Keratinocyte (primary cell): ENCODE results near the gene PADI6. TPM values are rescaled to one million over a fixed set of nuclear protein-coding genes. Genes with fewer than 3 reads are reported as not detected.

Source experiments
- DNase-seq: peaks from one replicate; pipeline ENCODE4 v3.0.0-alpha.2; 2011; ENCODE audit warnings: low read depth, missing footprints, low spot score
- FAIRE-seq: peaks from 2 replicates; lab custom pipeline; 2011; peaks lifted over from hg19 to GRCh38; lab: Jason Lieb, UNC
- H2AFZ ChIP-seq: 2 replicates; pipeline ENCODE4 v1.6.0; 2012; ENCODE audit warnings: low read length, control low read depth, inconsistent platforms; ENCODE audit not compliant: control insufficient read depth
- H3K27ac ChIP-seq: 2 replicates; pipeline ENCODE4 v1.5.1; 2011; ENCODE audit warnings: low read length; ENCODE audit not compliant: control insufficient read depth, insufficient read depth
- H3K27me3 ChIP-seq: 3 replicates; pipeline ENCODE4 v1.6.0; 2011; ENCODE audit warnings: low read length; ENCODE audit not compliant: control insufficient read depth, insufficient read depth; ENCODE audit errors: extremely low read depth
- H3K36me3 ChIP-seq, 2 experiments: 2 replicates in 1 of 2; 3 replicates in 1 of 2; pipeline ENCODE4 v1.5.1; 2011; ENCODE audit warnings: low read length in 2 of 2, mild to moderate bottlenecking in 1 of 2; ENCODE audit not compliant: control insufficient read depth in 2 of 2, insufficient read depth in 2 of 2; ENCODE audit errors: extremely low read depth in 1 of 2
- H3K4me1 ChIP-seq: 3 replicates; pipeline ENCODE4 v1.5.1; 2011; ENCODE audit warnings: low read length; ENCODE audit not compliant: control insufficient read depth, insufficient read depth; ENCODE audit errors: extremely low read depth
- H3K4me2 ChIP-seq: 3 replicates; pipeline ENCODE4 v1.6.0; 2011; ENCODE audit warnings: low read depth, low read length; ENCODE audit not compliant: control insufficient read depth, insufficient read depth; ENCODE audit errors: extremely low read depth
- H3K4me3 ChIP-seq, 3 experiments: fragments of 200-600 bp in 1 of 3; sonication (generic) in 1 of 3; 2 replicates in 2 of 3; 3 replicates in 1 of 3; pipeline ENCODE4 v1.5.1; 2011 to 2016; ENCODE audit warnings: low read length in 3 of 3, mild to moderate bottlenecking in 3 of 3, control low read depth in 2 of 3, inconsistent platforms in 1 of 3, low read depth in 1 of 3, mixed read lengths in 1 of 3, mixed run types in 1 of 3, moderate library complexity in 1 of 3; ENCODE audit not compliant: control insufficient read depth in 2 of 3, insufficient read depth in 2 of 3; ENCODE audit errors: extremely low read depth in 1 of 3
- H3K79me2 ChIP-seq: 2 replicates; pipeline ENCODE4 v1.6.0; 2012; ENCODE audit warnings: low read length; ENCODE audit not compliant: control insufficient read depth, insufficient read depth
- H3K9ac ChIP-seq: 3 replicates; pipeline ENCODE4 v1.6.0; 2011; ENCODE audit warnings: low read length; ENCODE audit not compliant: control insufficient read depth, insufficient read depth; ENCODE audit errors: extremely low read depth
- H3K9me1 ChIP-seq: 3 replicates; pipeline ENCODE4 v1.6.0; 2011; ENCODE audit warnings: low read length; ENCODE audit not compliant: control insufficient read depth, insufficient read depth; ENCODE audit errors: extremely low read depth
- H3K9me3 ChIP-seq: 2 replicates; pipeline ENCODE4 v1.5.1; 2012; ENCODE audit warnings: low read depth, low read length; ENCODE audit not compliant: control insufficient read depth
- H4K20me1 ChIP-seq: 3 replicates; pipeline ENCODE4 v1.6.0; 2011; ENCODE audit warnings: low read length; ENCODE audit not compliant: control insufficient read depth, insufficient read depth; ENCODE audit errors: extremely low read depth
- EZH2 ChIP-seq: IDR thresholded peaks from one replicate; pipeline ENCODE4 v1.6.1; 2012; ENCODE audit warnings: inconsistent platforms, mild to moderate bottlenecking, low read length, moderate library complexity
- dilution Hi-C: fragments of 300-500 bp; cut with MboI; formaldehyde crosslinking; loops from one replicate; pipeline ENCODE4 v1.7.0; 2020; ENCODE audit warnings: low sequenced_read_pairs; ENCODE audit not compliant: extremely low pct_ligation_motif_present
- polyA plus RNA-seq, 5 experiments: library from polyadenylated mRNA; depleted of rRNA in 3 of 5; stranded (reverse) in 3 of 5; stranded (forward) in 1 of 5; unstranded in 1 of 5; fragments of >200 nt; gene quantifications; 1 replicate in 1 of 5; 2 replicates in 3 of 5; 3 replicates in 1 of 5; pipeline versions ENCODE4 v1.2.1 to v1.2.3, GENCODE V29; 2011 to 2012; ENCODE audit warnings: missing spikeins in 2 of 5, low read depth in 1 of 5, low replicate concordance in 1 of 5
- TF ChIP-seq, protein P1 (sequence below), 3 experiments: IDR thresholded peaks in 1 of 3; conservative IDR thresholded peaks in 1 of 3; optimal IDR thresholded peaks in 1 of 3; 2 replicates in 2 of 3; 3 replicates in 1 of 3; pipeline versions ENCODE3 to v1.5.1; 2011; ENCODE audit warnings: low read length in 3 of 3, mild to moderate bottlenecking in 3 of 3, moderate library complexity in 2 of 3, control low read depth in 1 of 3, inconsistent platforms in 1 of 3; ENCODE audit not compliant: insufficient read depth in 2 of 3; ENCODE audit errors: extremely low read depth in 1 of 3

PADI6 gene
- polyA plus RNA-seq, 1 donor (not counting 4 experiments of a cell fraction or from before 2014, with no cell fraction given), result not detected

GRCh38 chr1:17375651-17376050 lies 3.7 kb downstream of the PADI6 start:
- dilution Hi-C loops, result no loop called here
- Histone ChIP-seq H3K9me1 (no peaks in the 10 kb centered on the region), H3K79me2 (no peaks in the 10 kb centered on the region), H3K36me3 (no peaks in the 10 kb centered on the region), H3K27me3 (no peaks in the 10 kb centered on the region), H3K27ac (no peak overlapping the region), H3K4me2 (no peak overlapping the region), H3K4me1 (peaks cover 6% of the 10 kb centered on the region), H3K4me3 (no peak overlapping the region), H3K9me3 (no peaks in the 10 kb centered on the region), H3K9ac (no peak overlapping the region), H4K20me1 (no peaks in the 10 kb centered on the region), H2AFZ (no peak overlapping the region)
- FAIRE-seq, result no peak
- DNase-seq, result no peak
- TF ChIP-seq, protein P1, sequence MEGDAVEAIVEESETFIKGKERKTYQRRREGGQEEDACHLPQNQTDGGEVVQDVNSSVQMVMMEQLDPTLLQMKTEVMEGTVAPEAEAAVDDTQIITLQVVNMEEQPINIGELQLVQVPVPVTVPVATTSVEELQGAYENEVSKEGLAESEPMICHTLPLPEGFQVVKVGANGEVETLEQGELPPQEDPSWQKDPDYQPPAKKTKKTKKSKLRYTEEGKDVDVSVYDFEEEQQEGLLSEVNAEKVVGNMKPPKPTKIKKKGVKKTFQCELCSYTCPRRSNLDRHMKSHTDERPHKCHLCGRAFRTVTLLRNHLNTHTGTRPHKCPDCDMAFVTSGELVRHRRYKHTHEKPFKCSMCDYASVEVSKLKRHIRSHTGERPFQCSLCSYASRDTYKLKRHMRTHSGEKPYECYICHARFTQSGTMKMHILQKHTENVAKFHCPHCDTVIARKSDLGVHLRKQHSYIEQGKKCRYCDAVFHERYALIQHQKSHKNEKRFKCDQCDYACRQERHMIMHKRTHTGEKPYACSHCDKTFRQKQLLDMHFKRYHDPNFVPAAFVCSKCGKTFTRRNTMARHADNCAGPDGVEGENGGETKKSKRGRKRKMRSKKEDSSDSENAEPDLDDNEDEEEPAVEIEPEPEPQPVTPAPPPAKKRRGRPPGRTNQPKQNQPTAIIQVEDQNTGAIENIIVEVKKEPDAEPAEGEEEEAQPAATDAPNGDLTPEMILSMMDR (optimal IDR thresholded peaks at IDR 0.05 in 1 of 3, IDR thresholded peaks at IDR 0.05 in 1 of 3, conservative IDR thresholded peaks at IDR 0.05 in 1 of 3; ENCODE audit: extremely low read depth in 1 of 3, insufficient read depth in 2 of 3, low read length in 3 of 3), result no peak
- no peak for TF ChIP-seq EZH2

GRCh38 chr1:17377325-17377953 lies 5.4 kb downstream of the PADI6 start:
- Histone ChIP-seq H3K9me1 (no peaks in the 10 kb centered on the region), H3K9me3 (no peaks in the 10 kb centered on the region), H3K4me3 (no peak overlapping the region), H3K27ac (no peak overlapping the region), H3K4me1 (no peaks in the 10 kb centered on the region), H3K79me2 (no peaks in the 10 kb centered on the region), H3K27me3 (no peaks in the 10 kb centered on the region), H3K36me3 (no peaks in the 10 kb centered on the region), H3K4me2 (peak overlapping the region; percentile 9), H4K20me1 (no peaks in the 10 kb centered on the region), H2AFZ (peak overlapping the region; percentile 15), H3K9ac (no peak overlapping the region)
- dilution Hi-C loops, result no loop called here
- FAIRE-seq (peak; percentile 66), DNase-seq (no peak)
- no peak for TF ChIP-seq EZH2
- TF ChIP-seq, protein P1 (optimal IDR thresholded peaks at IDR 0.05 in 1 of 3, IDR thresholded peaks at IDR 0.05 in 1 of 3, conservative IDR thresholded peaks at IDR 0.05 in 1 of 3; ENCODE audit: extremely low read depth in 1 of 3, insufficient read depth in 2 of 3, low read length in 3 of 3), result no peak
